Ureter (tissue), 1 donor: ENCODE measurements around the gene DGUOK. TPM values are rescaled to one million over a fixed set of nuclear protein-coding genes. Genes with fewer than 3 reads are reported as not detected.
"Not testable (repeated sequence)": the region's sequence is repeated elsewhere in the genome, so short reads cannot be mapped to it uniquely, and the experiment has no call there.

ENCODE experiments used
- DNase-seq: peaks from one replicate; pipeline ENCODE4 v3.0.0-alpha.2; 2020; ENCODE audit warnings: low spot score
- total RNA-seq: library from RNA; stranded (reverse); gene quantifications from one replicate; pipeline ENCODE4 v1.2.4, GENCODE V29; 2023
- donor health status: DM: yes; HTN: yes; CAD: no.

The DGUOK gene
- total RNA-seq, 1 donor from 2014 or later, result 63.3 TPM

DNA sequence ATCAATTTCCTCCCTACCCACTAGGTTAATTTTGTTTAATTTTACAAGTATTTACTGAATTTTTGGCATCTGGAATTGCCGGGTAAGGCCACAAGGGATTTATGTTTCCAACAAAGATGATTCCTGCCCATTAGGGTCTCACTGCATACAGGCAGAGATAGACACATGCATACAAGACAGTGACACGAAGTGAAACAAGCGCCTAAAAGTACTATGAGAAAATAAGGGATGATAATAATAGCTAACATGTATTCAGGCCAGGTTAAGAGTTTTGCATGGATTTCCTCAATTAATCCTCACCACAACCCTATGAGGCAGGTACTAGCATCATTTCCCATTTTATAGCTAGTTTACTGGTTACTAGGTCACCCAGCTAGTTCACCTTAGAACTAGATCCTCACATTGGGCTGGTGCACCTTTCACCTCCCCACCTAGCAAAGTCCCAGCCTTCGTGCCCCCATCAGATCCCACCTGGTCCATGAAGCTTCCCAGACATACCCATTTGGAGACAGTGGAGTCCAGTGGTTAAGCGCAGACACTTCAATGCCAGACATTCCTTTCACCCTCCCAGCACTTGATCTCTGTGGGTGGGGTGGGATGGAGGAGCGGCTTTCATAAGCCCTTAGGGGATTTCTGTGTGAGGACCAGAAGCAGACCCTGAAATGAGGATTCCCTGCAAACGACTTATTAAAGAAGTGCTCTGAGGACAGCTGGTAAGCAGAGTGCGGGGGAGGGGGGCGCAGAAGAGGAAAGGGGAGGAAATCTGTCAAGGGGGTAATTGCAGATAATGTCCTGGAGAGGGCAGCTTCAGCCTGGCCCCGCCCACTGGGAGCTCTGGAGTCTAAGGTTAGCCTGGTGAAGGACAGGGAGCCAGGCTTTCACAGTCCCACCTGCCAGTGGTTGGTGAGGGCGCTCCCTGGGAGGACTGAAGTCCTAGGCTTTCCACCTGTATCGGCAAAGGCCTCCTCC is 5.8 kb upstream of the DGUOK start:
- DNase-seq, result no peak

DNA sequence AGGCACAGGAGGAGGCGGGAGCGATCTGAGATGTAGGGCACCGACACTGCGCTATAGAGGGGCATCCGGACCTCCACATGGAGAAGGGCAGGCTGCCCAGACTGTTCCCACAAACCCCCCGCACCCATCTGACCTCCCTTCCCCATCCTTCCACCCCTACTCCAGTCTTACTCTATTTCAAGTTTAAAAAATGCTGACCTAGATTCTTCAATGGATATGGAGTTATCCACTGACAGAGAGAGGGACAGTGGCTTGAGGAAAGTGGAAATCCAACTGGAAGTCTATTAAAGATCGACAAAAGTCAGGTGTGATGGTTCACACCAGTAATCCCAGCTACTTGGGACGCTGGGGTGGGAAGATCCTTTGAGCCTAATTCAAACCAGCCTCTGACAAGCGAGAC is 5.1 kb upstream of the DGUOK start:
- no peak for DNase-seq

DNA sequence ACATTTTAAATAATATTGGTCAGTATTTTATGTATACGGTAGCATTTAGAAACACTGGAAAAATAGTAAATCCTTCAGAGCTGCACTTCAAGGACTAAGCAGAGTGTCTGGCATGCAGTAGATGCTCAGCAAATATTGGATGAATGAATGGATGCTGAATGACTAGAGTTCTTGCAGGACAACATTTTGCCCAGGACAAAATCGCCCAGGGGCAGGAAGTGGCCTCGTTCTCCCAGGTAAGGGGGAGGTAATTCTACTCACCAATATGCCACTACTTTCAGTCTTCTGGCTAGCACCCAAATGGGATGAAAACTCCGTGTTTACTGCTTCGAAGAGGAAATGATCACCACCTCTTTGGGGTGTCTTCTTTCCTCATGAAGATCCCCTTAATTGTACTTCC is 4.0 kb upstream of the DGUOK start:
- no peak for DNase-seq

DNA sequence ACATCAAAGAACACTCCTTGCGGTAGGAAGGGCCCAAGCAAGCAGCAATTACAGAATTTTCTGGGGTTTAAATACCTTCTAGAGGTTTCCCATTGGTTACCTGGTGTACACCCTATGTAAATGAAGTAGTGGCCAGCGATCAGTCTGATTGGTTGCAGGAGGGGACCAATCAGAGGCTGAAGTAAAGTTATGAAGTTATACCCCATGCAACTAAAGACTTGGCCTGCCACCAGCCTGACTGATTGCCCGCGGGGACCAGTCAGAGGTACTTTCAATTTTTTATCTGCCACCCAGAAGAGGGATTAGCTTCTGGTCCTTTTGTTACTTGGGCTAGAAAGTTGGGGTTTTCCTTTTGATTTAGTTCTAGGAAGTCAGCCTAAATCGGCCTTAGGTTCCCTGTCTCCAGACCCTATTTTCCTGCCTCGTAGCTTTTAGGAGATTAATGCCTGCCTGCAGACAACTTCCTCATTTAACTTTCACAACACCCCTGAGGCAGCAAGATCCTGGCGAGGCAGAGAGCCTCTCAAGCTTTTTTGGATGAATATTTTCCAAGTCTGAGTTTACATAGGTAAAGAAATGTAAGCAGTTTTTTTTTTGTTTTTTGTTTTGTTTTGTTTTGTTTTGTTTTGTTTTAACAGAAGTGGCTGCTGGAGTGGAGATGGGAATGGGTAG is 1.5 kb upstream of the DGUOK start:
- no peak for DNase-seq

DNA sequence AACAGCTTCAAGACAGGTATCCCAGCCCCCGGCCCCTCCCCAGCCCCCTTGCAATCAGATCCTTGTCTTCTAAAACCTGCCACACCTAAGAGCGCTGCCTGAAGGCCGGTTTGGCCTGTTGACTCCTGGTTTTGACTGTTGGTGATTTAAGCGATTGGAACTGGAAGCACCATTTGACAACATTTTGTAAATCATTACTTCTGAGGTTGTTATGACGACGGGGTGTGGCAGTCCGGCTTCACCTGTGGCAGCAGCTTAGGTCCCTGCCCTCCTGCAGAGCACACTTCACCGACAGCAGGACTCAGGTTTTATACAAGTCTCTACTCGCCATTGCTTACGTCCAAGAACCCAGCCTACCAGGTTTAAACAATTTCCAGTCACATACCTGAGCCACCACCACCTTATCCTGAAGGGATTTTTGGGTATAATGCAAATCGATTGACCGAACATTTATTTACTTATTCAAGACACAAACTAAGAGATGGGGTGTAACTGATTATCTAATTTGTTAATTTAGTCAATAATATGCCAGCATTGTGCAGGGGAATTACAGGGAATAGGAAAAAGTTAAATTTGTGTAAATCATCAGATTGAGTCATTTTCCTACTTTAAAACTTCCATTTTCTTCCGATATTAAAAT is 707 bp upstream of the DGUOK start:
- DNase-seq, result peak; percentile 84

DNA sequence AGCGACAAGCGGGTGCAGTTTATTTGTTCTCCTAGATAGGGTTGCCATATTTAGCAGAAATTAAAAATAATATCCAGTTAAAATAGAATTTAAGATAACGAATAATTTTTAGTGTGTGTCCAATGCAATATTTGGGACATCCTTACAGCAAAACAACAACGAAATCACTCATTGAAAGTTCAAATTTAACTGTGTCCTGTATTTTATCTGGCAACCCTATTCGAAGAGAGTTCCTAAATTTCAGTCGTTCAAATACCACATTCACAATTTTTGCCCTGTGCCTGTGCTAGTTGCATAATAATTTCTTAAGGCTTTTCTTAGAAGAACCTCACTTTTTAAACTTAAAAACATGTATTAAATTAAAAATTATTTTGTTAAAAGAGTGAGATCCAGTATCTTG is 664 bp downstream of the DGUOK start:
- no peak for DNase-seq

DNA sequence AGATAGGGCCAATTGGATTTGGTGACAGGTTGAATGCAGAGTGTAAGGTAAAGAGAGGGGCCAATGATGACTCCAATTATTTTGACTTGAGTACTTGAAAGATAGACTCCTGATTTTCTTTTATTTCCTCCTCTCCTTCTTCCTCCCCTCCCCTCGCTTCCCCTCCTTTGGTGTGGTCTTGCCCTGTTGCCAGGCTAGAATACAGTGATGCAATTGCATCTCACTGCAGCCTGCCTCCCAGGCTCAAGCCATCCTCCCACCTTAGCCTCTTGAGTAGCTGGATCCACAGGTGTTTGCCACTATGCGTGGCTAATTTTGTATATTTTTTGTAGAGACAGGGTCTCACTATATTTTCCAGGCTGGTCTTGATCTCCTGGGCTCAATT is 2.3 kb downstream of the DGUOK start:
- DNase-seq, result no peak

DNA sequence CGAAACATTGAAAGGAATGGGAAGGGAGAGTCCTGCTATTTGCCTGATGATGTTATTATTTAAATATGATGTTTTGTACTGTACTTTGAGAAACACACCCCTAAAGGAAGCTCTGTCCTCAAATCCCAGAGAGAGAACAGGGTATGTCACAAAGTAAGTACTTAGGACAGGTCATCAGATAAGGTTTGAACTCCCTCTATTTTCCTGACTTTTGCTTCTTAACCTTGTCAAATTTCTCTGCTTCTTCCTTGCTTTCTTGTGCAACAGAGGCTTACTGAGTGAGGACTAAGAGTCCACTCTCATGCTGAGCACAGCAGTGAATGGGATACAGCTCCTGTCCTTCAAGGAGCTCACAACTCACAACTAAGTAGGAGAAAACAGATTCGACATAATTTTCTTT is 3.7 kb downstream of the DGUOK start:
- no peak for DNase-seq

DNA sequence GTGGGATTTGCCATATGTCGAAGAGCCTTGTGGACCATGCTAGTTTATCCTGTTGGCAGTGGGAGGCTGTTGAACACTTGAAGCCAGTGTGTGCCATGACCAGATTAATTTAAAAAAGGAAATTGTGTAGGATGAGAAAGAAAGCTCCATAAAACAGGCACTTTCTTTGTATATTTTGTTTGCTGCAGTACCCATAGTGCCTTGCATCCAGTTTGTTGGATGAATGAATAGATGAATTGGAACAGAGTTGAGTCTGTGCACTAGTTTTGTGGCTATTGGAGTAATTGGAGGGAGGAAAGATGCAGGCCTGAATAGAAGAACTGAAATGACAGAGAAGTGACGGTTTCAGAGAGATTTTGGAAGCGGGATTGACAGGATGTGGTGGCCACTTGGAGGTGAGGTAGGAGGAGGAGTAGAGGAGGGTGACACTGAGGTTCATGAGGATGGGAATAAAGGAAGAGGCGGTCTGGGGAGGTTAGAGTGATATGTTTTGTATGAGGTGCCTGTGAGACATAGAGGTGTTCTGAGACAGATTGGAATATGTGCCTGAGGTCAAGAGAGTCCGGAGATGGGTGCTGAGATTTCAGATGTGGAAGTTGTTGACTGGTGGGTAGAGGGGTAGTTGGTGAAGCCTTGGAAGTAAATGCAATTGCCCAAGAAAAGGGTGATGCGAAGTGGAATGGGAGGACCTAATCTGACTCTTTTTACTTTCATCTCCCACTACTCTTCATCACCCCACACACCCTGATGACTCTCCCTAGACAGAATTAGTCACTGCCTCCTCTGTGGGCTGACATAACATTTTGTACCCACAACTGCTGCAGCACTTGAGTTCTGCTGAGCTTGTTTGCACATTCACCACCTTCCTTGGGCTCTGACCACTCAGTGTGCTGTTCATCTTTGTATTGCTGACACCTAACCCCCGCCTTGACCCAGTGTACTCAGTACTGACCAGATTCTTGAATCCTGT is 5.1 kb downstream of the DGUOK start:
- DNase-seq, result no peak

DNA sequence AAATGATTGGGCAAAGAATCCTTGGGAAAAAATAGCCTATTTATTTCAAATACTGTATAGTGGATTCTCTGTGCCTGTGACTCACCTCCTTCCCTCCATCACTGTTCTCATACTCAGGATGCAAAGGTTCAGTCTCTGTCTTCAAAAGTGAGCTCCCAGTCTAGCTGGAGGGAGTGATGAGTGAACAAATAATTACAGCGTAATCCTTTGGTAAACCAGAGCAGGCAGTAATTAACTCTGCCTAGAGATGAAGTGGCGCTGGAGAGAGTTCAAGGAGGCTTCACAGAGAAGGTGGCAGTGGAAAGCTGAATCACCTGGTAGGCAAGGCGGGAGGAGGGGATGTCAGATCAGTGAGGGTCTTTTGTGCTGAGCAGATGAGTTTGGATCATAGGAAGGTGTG is 6.5 kb downstream of the DGUOK start:
- no peak for DNase-seq

DNA sequence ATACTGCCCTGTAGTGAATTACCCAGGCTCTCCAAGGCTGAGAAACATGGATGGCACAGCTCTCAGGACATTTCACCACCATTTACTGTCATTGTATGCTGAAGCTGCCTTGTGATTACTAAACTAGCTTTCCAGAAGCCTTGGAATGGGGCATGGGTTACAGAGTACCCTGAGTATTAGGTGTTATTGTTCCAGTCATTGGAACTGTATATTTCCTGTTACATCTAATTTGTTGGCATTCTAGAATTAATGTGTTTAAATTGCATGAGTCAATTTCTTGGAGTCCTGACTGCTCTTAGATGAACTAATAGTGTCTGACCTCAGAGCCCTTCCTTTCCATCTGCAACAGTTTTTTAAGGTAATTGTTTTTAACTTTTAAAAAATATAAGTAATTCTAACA is 9.0 kb downstream of the DGUOK start:
- no peak for DNase-seq

DNA sequence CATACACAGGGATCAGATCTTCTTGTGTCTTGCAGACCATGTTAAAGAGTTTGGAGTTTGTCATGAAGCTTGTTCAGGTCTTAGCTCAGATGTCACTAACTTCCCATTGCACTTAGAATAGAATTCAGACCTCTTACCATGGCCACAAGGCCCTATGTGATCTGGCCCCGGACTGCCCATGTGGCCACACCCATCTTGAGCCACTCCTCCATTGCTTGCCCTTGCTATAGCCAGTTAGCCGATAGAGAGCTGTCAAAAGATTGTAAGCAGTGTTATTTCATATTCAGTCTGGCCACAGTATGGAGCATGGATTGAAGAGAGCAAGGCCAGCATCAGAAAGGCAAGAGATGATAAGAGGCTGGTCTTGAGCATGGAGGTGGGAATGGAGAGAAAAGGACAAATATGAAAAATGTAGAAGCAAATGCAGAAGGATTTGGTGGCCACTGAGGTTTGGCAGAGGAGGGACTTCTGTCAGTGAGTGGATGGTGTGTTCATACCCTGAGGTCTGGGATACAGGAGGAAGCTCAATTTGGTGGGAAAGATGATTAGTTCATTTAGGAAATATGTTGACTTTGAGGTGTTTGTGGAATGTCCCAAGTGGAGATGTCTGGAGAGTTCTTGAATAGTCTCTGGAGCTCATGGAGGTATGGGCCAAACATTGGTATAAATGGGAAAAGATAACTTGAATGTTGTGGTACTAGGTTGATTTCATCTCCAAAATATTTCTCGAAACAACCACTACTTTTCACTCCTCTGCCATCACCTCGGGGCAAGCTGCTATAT is 10.6 kb downstream of the DGUOK start:
- no peak for DNase-seq

DNA sequence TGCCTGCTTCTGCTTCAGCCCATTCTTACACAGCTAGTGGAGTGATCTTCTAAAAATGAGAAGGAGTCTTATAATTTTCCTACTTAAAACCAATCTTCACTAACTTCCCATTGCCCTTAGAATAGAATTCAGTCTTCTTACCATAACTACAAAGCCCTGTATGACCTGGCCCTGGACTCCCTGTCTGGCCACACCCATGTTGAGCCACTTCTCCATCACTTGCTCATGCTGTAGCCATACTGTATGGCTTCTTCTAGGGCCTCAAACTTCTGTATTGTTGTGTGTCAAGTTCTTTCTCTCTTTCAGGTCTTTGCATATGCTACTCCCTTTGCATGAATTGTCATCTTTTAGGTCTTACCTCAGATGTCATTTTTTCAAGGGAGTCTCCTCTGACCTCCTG is 11.2 kb downstream of the DGUOK start:
- DNase-seq, result no peak

DNA sequence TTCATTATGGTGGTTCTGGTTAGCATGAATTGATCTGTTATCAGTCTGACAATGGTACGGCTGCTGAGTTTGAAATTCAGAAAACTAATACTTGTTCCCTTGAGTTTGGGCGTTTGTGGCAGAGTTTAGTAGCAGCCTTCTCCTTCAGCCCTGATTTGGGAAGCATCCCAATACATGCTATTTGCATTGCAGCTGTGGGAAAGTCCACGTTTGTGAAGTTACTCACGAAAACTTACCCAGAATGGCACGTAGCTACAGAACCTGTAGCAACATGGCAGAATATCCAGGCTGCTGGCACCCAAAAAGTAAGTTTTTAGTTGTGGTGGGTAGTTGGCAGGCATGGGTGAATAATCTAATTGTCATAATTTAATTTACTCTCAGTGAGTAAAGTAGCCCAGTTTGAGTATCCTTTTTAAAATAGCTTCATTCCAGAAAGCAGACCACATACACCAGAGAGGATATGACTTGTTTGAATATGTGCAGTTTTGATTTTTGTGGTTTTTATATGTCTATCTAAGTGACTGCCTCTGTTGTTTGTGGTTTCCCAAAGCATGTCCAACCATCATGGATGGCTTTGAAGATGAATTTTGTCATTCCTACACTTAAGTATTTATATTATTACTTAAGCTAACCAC is 12.2 kb downstream of the DGUOK start:
- DNase-seq, result no peak

DNA sequence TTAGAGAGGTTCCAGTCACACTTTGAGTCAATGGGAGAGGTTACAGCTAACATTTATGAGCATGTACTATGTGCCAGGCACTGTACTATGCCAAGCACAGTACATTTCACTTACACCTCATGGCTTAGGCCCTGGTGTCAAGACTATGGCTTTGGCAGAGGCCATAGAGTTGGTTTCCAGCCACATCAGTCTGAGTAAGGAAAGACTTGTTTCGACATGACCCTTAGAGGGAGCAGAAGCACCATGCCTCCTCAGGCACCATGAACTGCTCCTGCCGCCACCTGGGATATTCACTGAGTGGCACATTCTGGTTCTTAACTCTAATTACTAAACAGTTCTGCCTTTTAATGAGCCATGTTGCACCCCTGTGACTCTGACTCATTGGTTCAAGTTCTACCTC is 12.7 kb downstream of the DGUOK start:
- no peak for DNase-seq

DNA sequence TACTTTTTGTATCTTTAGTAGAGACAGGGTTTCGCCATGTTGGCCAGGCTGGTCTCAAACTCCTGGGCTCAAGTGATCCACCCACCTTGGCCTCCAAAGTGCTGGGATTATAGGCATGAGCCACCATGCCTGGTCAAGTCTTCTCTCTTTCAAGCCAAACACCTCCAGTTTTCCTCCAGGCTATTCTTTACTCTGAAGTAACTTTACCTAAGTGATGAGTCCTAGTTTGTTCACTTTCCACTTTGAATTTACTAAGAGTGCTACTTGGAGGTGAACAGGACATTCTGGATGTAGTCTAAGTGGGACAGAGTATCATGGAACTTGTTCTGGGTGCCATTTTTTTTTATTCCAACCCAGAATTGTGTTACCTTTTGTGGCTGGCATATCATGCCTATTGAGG is 13.4 kb downstream of the DGUOK start:
- not testable (repeated sequence) for DNase-seq

DNA sequence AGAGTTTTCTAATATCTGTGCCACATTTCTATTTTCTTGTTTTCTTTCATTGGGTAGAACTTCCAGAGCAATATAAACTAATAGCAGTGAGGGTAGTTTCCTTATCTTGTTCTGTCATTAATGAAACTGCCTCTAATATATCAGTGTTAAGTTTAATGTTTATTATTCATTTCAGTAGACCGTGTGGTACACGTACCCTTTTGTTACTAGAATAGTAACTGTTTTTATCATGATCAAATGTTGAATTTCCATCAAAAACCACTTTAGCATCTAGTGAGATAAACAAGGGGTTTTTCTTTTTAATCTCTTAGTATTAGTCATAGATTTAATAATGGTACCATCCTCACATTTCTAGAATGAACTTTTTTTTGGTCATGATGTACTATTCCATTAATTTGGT is 16.0 kb downstream of the DGUOK start:
- no peak for DNase-seq

DNA sequence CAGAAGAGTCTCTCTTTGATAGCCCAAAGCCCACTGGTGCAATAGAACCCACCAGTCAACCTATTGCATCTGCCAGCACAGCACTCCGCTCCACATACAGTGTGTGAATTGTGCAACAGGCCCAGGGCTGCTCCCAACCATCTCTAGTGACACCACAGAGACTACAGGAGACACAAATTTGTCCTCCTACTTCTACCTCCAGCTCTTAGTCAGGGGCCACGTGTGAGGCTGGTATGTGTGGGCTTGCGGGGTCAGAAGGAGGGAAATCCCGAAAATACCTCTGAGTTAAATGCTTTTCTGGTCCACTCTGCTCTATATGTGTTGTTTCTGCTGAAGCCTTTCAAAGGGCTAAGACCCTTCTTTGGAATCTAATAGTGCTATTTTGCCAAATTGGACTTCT is 18.0 kb downstream of the DGUOK start:
- no peak for DNase-seq

DNA sequence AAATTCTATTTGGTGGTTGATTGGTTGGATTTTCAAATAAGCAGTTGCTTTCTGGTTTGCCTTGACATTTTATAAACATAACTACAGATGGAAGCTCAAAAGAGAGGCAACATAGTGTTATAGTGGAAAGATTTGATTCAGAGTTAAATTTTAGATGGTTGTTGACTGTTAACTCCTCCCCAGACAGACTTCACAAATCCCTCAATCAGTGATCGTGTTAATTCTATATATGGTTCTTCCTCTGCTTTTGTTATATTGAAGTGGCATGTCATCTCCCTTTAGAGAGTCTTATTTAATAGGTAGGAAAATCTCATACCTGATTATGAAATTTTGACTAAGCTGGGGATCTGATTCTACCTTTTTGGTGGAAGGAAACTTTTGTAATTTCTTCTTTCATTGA is 19.5 kb downstream of the DGUOK start:
- no peak for DNase-seq

DNA sequence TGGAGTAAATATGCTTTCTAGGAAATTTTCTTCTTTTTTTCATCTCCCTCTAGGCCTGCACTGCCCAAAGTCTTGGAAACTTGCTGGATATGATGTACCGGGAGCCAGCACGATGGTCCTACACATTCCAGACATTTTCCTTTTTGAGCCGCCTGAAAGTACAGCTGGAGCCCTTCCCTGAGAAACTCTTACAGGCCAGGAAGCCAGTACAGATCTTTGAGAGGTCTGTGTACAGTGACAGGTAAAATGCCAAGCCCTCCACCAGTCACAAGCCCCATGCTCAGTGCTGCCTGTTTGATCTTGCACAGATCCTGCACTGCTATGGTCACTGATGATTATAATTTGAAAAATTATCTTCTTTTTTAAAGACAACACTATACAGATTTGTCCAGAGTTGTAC is 20.0 kb downstream of the DGUOK start:
- DNase-seq, result no peak
